IPS DF 19.7 (cell line): ENCODE measurements around the gene C1QTNF6.

Experiments used
- DNase-seq: peaks from one replicate; pipeline ENCODE4 v3.0.0-alpha.2; 2013; ENCODE audit warnings: low read depth, low spot score

The C1QTNF6 gene

GRCh38 chr22:37190262-37190780 is 2.3 kb upstream of the C1QTNF6 start:
- DNase-seq = no peak

- DNase-seq = no peak
Measured at GRCh38 chr22:37188901-37189466, 937 bp upstream of the C1QTNF6 start.

GRCh38 chr22:37187552-37187890 is 526 bp downstream of the C1QTNF6 start:
- DNase-seq = no peak

GRCh38 chr22:37186997-37187522 is 987 bp downstream of the C1QTNF6 start:
- DNase-seq = no peak

GRCh38 chr22:37186228-37186996 is 1.6 kb downstream of the C1QTNF6 start:
- peak; percentile 85 for DNase-seq

- no peak for DNase-seq
Measured at GRCh38 chr22:37185646-37186227, 2.3 kb downstream of the C1QTNF6 start.

GRCh38 chr22:37184816-37185541 is 3.1 kb downstream of the C1QTNF6 start:
- DNase-seq = no peak

GRCh38 chr22:37184380-37184755 is 3.7 kb downstream of the C1QTNF6 start:
- DNase-seq = no peak

- no peak for DNase-seq
Measured at GRCh38 chr22:37183432-37184379, 4.3 kb downstream of the C1QTNF6 start.

- DNase-seq = no peak
Measured at GRCh38 chr22:37182949-37183245, 5.2 kb downstream of the C1QTNF6 start.

GRCh38 chr22:37182101-37182948 is 5.7 kb downstream of the C1QTNF6 start:
- no peak for DNase-seq

- DNase-seq = no peak
Measured at GRCh38 chr22:37181681-37182080, 6.4 kb downstream of the C1QTNF6 start.

GRCh38 chr22:37180531-37181231 is 7.4 kb downstream of the C1QTNF6 start:
- DNase-seq = no peak

- DNase-seq = no peak
Measured at GRCh38 chr22:37179622-37180420, 8.2 kb downstream of the C1QTNF6 start.

- no peak for DNase-seq
Measured at GRCh38 chr22:37179126-37179470, 8.9 kb downstream of the C1QTNF6 start.

GRCh38 chr22:37178350-37179125 is 9.5 kb downstream of the C1QTNF6 start:
- no peak for DNase-seq

GRCh38 chr22:37177755-37178154 is 10.3 kb downstream of the C1QTNF6 start:
- no peak for DNase-seq

- no peak for DNase-seq
Measured at GRCh38 chr22:37177221-37177620, 10.8 kb downstream of the C1QTNF6 start.
